Pons (tissue), 1 donor: ENCODE measurements around the gene TSPEAR.

Experiments used
- DNase-seq: peaks from one replicate; pipeline ENCODE4 v3.0.0-alpha.2; 2016; ENCODE audit warnings: low spot score

Gene TSPEAR

GRCh38 chr21:44740742-44741141 lies 29.4 kb upstream of the TSPEAR start:
- DNase-seq, result no peak

GRCh38 chr21:44739316-44739715 lies 27.9 kb upstream of the TSPEAR start:
- DNase-seq, result no peak

GRCh38 chr21:44738621-44739020 lies 27.2 kb upstream of the TSPEAR start:
- DNase-seq, result no peak

- DNase-seq, result no peak
Observed at GRCh38 chr21:44737706-44738354, 26.5 kb upstream of the TSPEAR start.

- DNase-seq, result no peak
Observed at GRCh38 chr21:44736291-44737004, 25.1 kb upstream of the TSPEAR start.

GRCh38 chr21:44735821-44736220 lies 24.4 kb upstream of the TSPEAR start:
- no peak for DNase-seq

GRCh38 chr21:44734841-44735240 lies 23.5 kb upstream of the TSPEAR start:
- DNase-seq, result no peak

GRCh38 chr21:44734026-44734745 lies 22.8 kb upstream of the TSPEAR start:
- DNase-seq, result no peak

- no peak for DNase-seq
Observed at GRCh38 chr21:44732956-44733355, 21.6 kb upstream of the TSPEAR start.

- DNase-seq, result no peak
Observed at GRCh38 chr21:44732263-44732662, 20.9 kb upstream of the TSPEAR start.

- DNase-seq, result peak; percentile 10
Observed at GRCh38 chr21:44730951-44731579, 19.7 kb upstream of the TSPEAR start.

- no peak for DNase-seq
Observed at GRCh38 chr21:44730028-44730395, 18.6 kb upstream of the TSPEAR start.

- no peak for DNase-seq
Observed at GRCh38 chr21:44729336-44730027, 18.1 kb upstream of the TSPEAR start.

GRCh38 chr21:44728716-44729115 lies 17.3 kb upstream of the TSPEAR start:
- no peak for DNase-seq

- no peak for DNase-seq
Observed at GRCh38 chr21:44727757-44728156, 16.4 kb upstream of the TSPEAR start.

- no peak for DNase-seq
Observed at GRCh38 chr21:44727321-44727720, 15.9 kb upstream of the TSPEAR start.

- DNase-seq, result no peak
Observed at GRCh38 chr21:44726826-44727225, 15.5 kb upstream of the TSPEAR start.

GRCh38 chr21:44724926-44725325 lies 13.6 kb upstream of the TSPEAR start:
- DNase-seq, result no peak

- DNase-seq, result no peak
Observed at GRCh38 chr21:44724196-44724595, 12.8 kb upstream of the TSPEAR start.

- DNase-seq, result no peak
Observed at GRCh38 chr21:44723177-44724131, 12.1 kb upstream of the TSPEAR start.

GRCh38 chr21:44722731-44723130 lies 11.4 kb upstream of the TSPEAR start:
- DNase-seq, result no peak
